IMR-90 (cell line): ENCODE results near the gene BPIFA3. TPM values are rescaled to one million over a fixed set of nuclear protein-coding genes. Genes with fewer than 3 reads are reported as not detected.

ENCODE experiments used
- ATAC-seq: fragments of 200-7000 bp; cut with Tn5 transposase; 2 replicates; pipeline ENCODE4 v1.9.1; 2020; ENCODE audit warnings: low read depth, mild to moderate bottlenecking, moderate library complexity
- BruUV-seq: library from RNA; stranded (reverse); fragments of 400-500 nt; replicated peaks from 2 replicates; lab custom pipeline; 2021; lab: Mats Ljungman, UMichigan
- CTCF ChIA-PET: fragments of 300-600 bp; formaldehyde crosslinking; extraction: SDS; loops from one replicate; lab custom pipeline; 2021; ENCODE audit warnings: antibody characterized with exemption; lab: Yijun Ruan, JAX
- POLR2A ChIA-PET: fragments of 300-600 bp; sonication (Branson Sonifier 250); formaldehyde crosslinking; loops from one replicate; lab custom pipeline; 2022; ENCODE audit warnings: antibody characterized with exemption; ENCODE audit not compliant: unreplicated experiment; lab: Charles Lee
- DNase-seq: peaks from one replicate; pipeline ENCODE4 v3.0.0; 2013
- H2AFZ ChIP-seq: replicated peaks from 2 replicates; pipeline ENCODE3; 2013; ENCODE audit warnings: low read length, mild to moderate bottlenecking; ENCODE audit not compliant: poor library complexity
- H2AK5ac ChIP-seq: 2 replicates; pipeline ENCODE4 v1.6.1; 2013; ENCODE audit warnings: low read depth, low read length, inconsistent platforms
- H2AK9ac ChIP-seq: replicated peaks from 2 replicates; pipeline ENCODE3; 2013; ENCODE audit warnings: mild to moderate bottlenecking, low read depth, low read length, moderate library complexity; ENCODE audit not compliant: poor library complexity
- H2BK120ac ChIP-seq: 2 replicates; pipeline ENCODE4 v1.6.1; 2013; ENCODE audit warnings: low read depth, low read length, inconsistent platforms
- H2BK15ac ChIP-seq: 3 replicates; pipeline ENCODE4 v1.6.1; 2013; ENCODE audit warnings: low read depth, low read length, inconsistent platforms
- H2BK20ac ChIP-seq: 2 replicates; pipeline ENCODE4 v1.6.1; 2013; ENCODE audit warnings: low read depth, mild to moderate bottlenecking, inconsistent platforms, low read length, moderate library complexity
- H2BK5ac ChIP-seq: 2 replicates; pipeline ENCODE4 v1.6.1; 2013; ENCODE audit warnings: mild to moderate bottlenecking, low read depth, low read length, inconsistent platforms; ENCODE audit not compliant: poor library complexity, severe bottlenecking
- H3K14ac ChIP-seq: replicated peaks from 2 replicates; pipeline ENCODE4 v1.6.1; 2013; ENCODE audit warnings: low read depth, low read length, inconsistent platforms
- H3K18ac ChIP-seq: 2 replicates; pipeline ENCODE4 v1.6.1; 2013; ENCODE audit warnings: low read depth, low read length, control low read depth
- H3K23ac ChIP-seq: 2 replicates; pipeline ENCODE4 v1.6.1; 2013; ENCODE audit warnings: low read depth, low read length, inconsistent platforms
- H3K27ac ChIP-seq: 2 replicates; pipeline ENCODE4 v1.5.1; 2013; ENCODE audit warnings: mild to moderate bottlenecking, control low read depth, low read length; ENCODE audit not compliant: insufficient read depth
- H3K27me3 ChIP-seq: 2 replicates; pipeline ENCODE4 v1.6.1; 2013; ENCODE audit warnings: low read length; ENCODE audit not compliant: control insufficient read depth, insufficient read depth
- H3K36me3 ChIP-seq: 2 replicates; pipeline ENCODE4 v1.6.1; 2013; ENCODE audit warnings: low read length, mixed read lengths; ENCODE audit not compliant: control insufficient read depth, insufficient read depth
- H3K4ac ChIP-seq: 2 replicates; pipeline ENCODE4 v1.6.1; 2013; ENCODE audit warnings: low read depth, low read length, inconsistent platforms
- H3K4me1 ChIP-seq: 2 replicates; pipeline ENCODE4 v1.6.1; 2013; ENCODE audit warnings: low read length, mixed read lengths; ENCODE audit not compliant: control insufficient read depth, insufficient read depth
- H3K4me2 ChIP-seq: 2 replicates; pipeline ENCODE4 v1.6.1; 2013; ENCODE audit warnings: low read depth, mild to moderate bottlenecking, control low read depth, low read length, moderate library complexity
- H3K4me3 ChIP-seq: 2 replicates; pipeline ENCODE4 v1.5.1; 2013; ENCODE audit warnings: low read depth, mild to moderate bottlenecking, control low read depth, low read length, moderate library complexity; ENCODE audit not compliant: insufficient read depth
- H3K56ac ChIP-seq: 2 replicates; pipeline ENCODE4 v1.6.1; 2013; ENCODE audit warnings: low read length, inconsistent platforms; ENCODE audit not compliant: insufficient read depth; ENCODE audit errors: extremely low read depth
- H3K79me1 ChIP-seq, 2 experiments: 2 replicates each; pipeline ENCODE4 v1.6.1; 2013; ENCODE audit warnings: low read length in 2 of 2, inconsistent platforms in 1 of 2, low read depth in 1 of 2
- H3K9ac ChIP-seq: 2 replicates; pipeline ENCODE4 v1.6.1; 2013; ENCODE audit warnings: low read depth, low read length, control low read depth
- H3K9me1 ChIP-seq: 2 replicates; pipeline ENCODE4 v1.6.1; 2013; ENCODE audit warnings: low read length, inconsistent platforms; ENCODE audit not compliant: insufficient read depth
- H3K9me3 ChIP-seq: 2 replicates; pipeline ENCODE4 v1.6.1; 2013; ENCODE audit warnings: low read length; ENCODE audit not compliant: control insufficient read depth, insufficient read depth
- H4K20me1 ChIP-seq: 2 replicates; pipeline ENCODE4 v1.6.1; 2013; ENCODE audit warnings: low read length, inconsistent platforms; ENCODE audit not compliant: insufficient read depth
- H4K5ac ChIP-seq: 2 replicates; pipeline ENCODE4 v1.6.1; 2013; ENCODE audit warnings: mild to moderate bottlenecking, low read depth, low read length, control low read depth
- H4K8ac ChIP-seq, 2 experiments: 2 replicates each; pipeline ENCODE4 v1.6.1; 2013; ENCODE audit warnings: low read depth in 2 of 2, low read length in 2 of 2, control low read depth in 1 of 2, inconsistent platforms in 1 of 2
- H4K91ac ChIP-seq: 2 replicates; pipeline ENCODE4 v1.6.1; 2013; ENCODE audit warnings: low read depth, low read length, inconsistent platforms; ENCODE audit not compliant: insufficient read depth
- BHLHE40 ChIP-seq: fragments of 150-350 bp; IDR thresholded peaks from 2 replicates; pipeline ENCODE4 v1.6.1; 2016; ENCODE audit warnings: mild to moderate bottlenecking, low read depth, low read length
- CEBPB ChIP-seq: IDR thresholded peaks from 2 replicates; pipeline ENCODE4 v1.6.1; 2012; ENCODE audit warnings: low read depth, low read length, improper control_type of control experiment
- CHD1 ChIP-seq: IDR thresholded peaks from 2 replicates; pipeline ENCODE4 v1.6.1; 2012; ENCODE audit warnings: low read depth, low read length, improper control_type of control experiment
- CTCF ChIP-seq: conservative IDR thresholded peaks from 2 replicates; pipeline ENCODE4 v1.5.1; 2012; ENCODE audit warnings: mild to moderate bottlenecking, low read depth, low read length, improper control_type of control experiment
- FOS ChIP-seq: fragments of 150-350 bp; IDR thresholded peaks from 2 replicates; pipeline ENCODE4 v1.6.1; 2016; ENCODE audit warnings: low read depth, low read length
- MAFK ChIP-seq: IDR thresholded peaks from 2 replicates; pipeline ENCODE4 v1.6.1; 2012; ENCODE audit warnings: low read depth, low read length, improper control_type of control experiment
- MAZ ChIP-seq: IDR thresholded peaks from 2 replicates; pipeline ENCODE4 v1.6.1; 2012; ENCODE audit warnings: low read depth, mild to moderate bottlenecking, low read length, improper control_type of control experiment, moderate library complexity, borderline replicate concordance
- MXI1 ChIP-seq: IDR thresholded peaks from 2 replicates; pipeline ENCODE4 v1.6.1; 2012; ENCODE audit warnings: low read depth, mild to moderate bottlenecking, low read length, moderate library complexity, borderline replicate concordance
- NFE2L2 ChIP-seq: fragments of 150-350 bp; IDR thresholded peaks from 2 replicates; pipeline ENCODE4 v1.6.1; 2016; ENCODE audit warnings: low read depth, mild to moderate bottlenecking, low read length
- POLR2A ChIP-seq: IDR thresholded peaks from 2 replicates; pipeline ENCODE4 v1.6.1; 2012; ENCODE audit warnings: mild to moderate bottlenecking, low read depth, low read length
- RAD21 ChIP-seq: IDR thresholded peaks from 2 replicates; pipeline ENCODE4 v1.6.1; 2012; ENCODE audit warnings: low read length, improper control_type of control experiment
- RCOR1 ChIP-seq: IDR thresholded peaks from 2 replicates; pipeline ENCODE4 v1.6.1; 2012; ENCODE audit warnings: mild to moderate bottlenecking, low read length, improper control_type of control experiment; ENCODE audit not compliant: insufficient replicate concordance
- RFX5 ChIP-seq: IDR thresholded peaks from 2 replicates; pipeline ENCODE4 v1.8.0; 2012; ENCODE audit warnings: low read depth, mild to moderate bottlenecking, low read length, moderate library complexity
- SMC3 ChIP-seq: fragments of 150-350 bp; IDR thresholded peaks from 2 replicates; pipeline ENCODE4 v1.6.1; 2016; ENCODE audit warnings: low read depth, mild to moderate bottlenecking, antibody characterized with exemption, low read length, moderate library complexity
- USF2 ChIP-seq: fragments of 150-350 bp; IDR thresholded peaks from 2 replicates; pipeline ENCODE4 v1.6.1; 2017; ENCODE audit warnings: mild to moderate bottlenecking, antibody characterized with exemption, low read length, low read depth
- WGBS, 2 experiments: methylation state at CpG; one replicate each; pipeline versions ENCODE4 v1.1.5 to v1.1.7; 2013; ENCODE audit warnings: missing lambda C conversion rate in 2 of 2; ENCODE audit not compliant: insufficient read length in 1 of 2; ENCODE audit errors: extremely low coverage in 2 of 2; 5-methylcytosine and 5-hydroxymethylcytosine counted together
- dilution Hi-C: fragments of 300-500 bp; cut with HindIII; formaldehyde crosslinking; loops from one replicate; pipeline ENCODE4 v1.14.3; 2018; ENCODE audit warnings: low sequenced_read_pairs; ENCODE audit not compliant: unreplicated experiment
- in situ Hi-C: fragments of 300-500 bp; cut with MboI; formaldehyde crosslinking; loops from 3 replicates; pipeline ENCODE4 v1.14.3; 2019; ENCODE audit warnings: low sequenced_read_pairs, inconsistent platforms, mixed read lengths
- intact Hi-C: fragments of 100-400 bp; cut with micrococcal nuclease; formaldehyde crosslinking; loops from 2 replicates; pipeline ENCODE4 v1.10.0; 2022
- polyA plus RNA-seq, 3 experiments: library from polyadenylated mRNA; depleted of rRNA; stranded (reverse); fragments of >200 nt; gene quantifications; 2 replicates each; pipeline ENCODE4 v1.2.3, GENCODE V29; 2012; ENCODE audit warnings: low replicate concordance in 1 of 3
- total RNA-seq: library from RNA; depleted of rRNA; stranded (reverse); fragments of >200 nt; gene quantifications from 2 replicates; pipeline ENCODE4 v1.2.3, GENCODE V29; 2012
- TF ChIP-seq, protein P1 (sequence below): fragments of 150-350 bp; IDR thresholded peaks from 2 replicates; pipeline ENCODE4 v1.6.1; 2016; ENCODE audit warnings: low read depth, mild to moderate bottlenecking, low read length, moderate library complexity, borderline replicate concordance

The BPIFA3 gene
- total and polyA plus RNA-seq, 2 of the 4 experiments (the other 2 are of a cell fraction): not detected

GRCh38 chr20:33188421-33188820, 28.7 kb upstream of the BPIFA3 start:
- H3K27me3 ChIP-seq: no peaks in the 10 kb centered on the region
- TF ChIP-seq RAD21 (no peak), CEBPB (no peak), MXI1 (no peak), RFX5 (no peak), BHLHE40 (no peak), MAZ (no peak), FOS (no peak), SMC3 (no peak), CHD1 (no peak), CTCF (no peak), NFE2L2 (no peak), RCOR1 (no peak), MAFK (no peak), USF2 (no peak), POLR2A (no peak)
- TF ChIP-seq, protein P1, sequence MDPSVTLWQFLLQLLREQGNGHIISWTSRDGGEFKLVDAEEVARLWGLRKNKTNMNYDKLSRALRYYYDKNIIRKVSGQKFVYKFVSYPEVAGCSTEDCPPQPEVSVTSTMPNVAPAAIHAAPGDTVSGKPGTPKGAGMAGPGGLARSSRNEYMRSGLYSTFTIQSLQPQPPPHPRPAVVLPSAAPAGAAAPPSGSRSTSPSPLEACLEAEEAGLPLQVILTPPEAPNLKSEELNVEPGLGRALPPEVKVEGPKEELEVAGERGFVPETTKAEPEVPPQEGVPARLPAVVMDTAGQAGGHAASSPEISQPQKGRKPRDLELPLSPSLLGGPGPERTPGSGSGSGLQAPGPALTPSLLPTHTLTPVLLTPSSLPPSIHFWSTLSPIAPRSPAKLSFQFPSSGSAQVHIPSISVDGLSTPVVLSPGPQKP: no peak
- no peak overlapping the region for H2BK120ac ChIP-seq
- no peak overlapping the region for H2BK15ac ChIP-seq
- no peak overlapping the region for H3K4me2 ChIP-seq
- H4K20me1 ChIP-seq: no peaks in the 10 kb centered on the region
- in situ Hi-C loops: no loop called here
- H2AFZ ChIP-seq: no peak overlapping the region
- CTCF ChIA-PET: no interaction called here
- no peak overlapping the region for H2BK20ac ChIP-seq
- no peaks in the 10 kb centered on the region for H3K36me3 ChIP-seq
- no peaks in the 10 kb centered on the region for H3K79me1 ChIP-seq
- 60% methylated on average over 3 of the region's 9 CpGs; no CpG with 5 or more reads in 1 of the 2 experiments for WGBS, 2 experiments
- H3K4me3 ChIP-seq: no peak overlapping the region
- H2BK5ac ChIP-seq: no peak overlapping the region
- H3K18ac ChIP-seq: no peak overlapping the region
- H2AK5ac ChIP-seq: no peak overlapping the region
- H3K4ac ChIP-seq: no peak overlapping the region
- dilution Hi-C loops: no loop called here
- DNase-seq: no peak
- H4K8ac ChIP-seq: no peak overlapping the region
- H3K4me1 ChIP-seq: no peaks in the 10 kb centered on the region
- H3K56ac ChIP-seq: no peak overlapping the region
- intact Hi-C loops: no loop called here
- H3K23ac ChIP-seq: no peak overlapping the region
- H2AK9ac ChIP-seq: no peak overlapping the region
- no peak overlapping the region for H3K9ac ChIP-seq
- no peak overlapping the region for H4K5ac ChIP-seq
- POLR2A ChIA-PET: no interaction called here
- H3K9me3 ChIP-seq: no peaks in the 10 kb centered on the region
- ATAC-seq: no peak
- no peaks in the 10 kb centered on the region for H3K9me1 ChIP-seq
- no peak overlapping the region for H4K91ac ChIP-seq
- no peak overlapping the region for H3K27ac ChIP-seq
- H3K14ac ChIP-seq: no peak overlapping the region
- BruUV-seq: no TSS peak
